DOHH2 (cell line): ENCODE measurements around the gene GATA6.

Experiments
- H3F3A ChIP-seq: fragments of 200-600 bp; sonication (generic), shearing (Covaris generic); 2 replicates; pipeline ENCODE4 v1.6.0; 2016; ENCODE audit warnings: antibody characterized with exemption, mild to moderate bottlenecking; ENCODE audit not compliant: control insufficient read depth, insufficient read depth
- H3K27ac ChIP-seq: fragments of 200-600 bp; sonication (generic); 2 replicates; pipeline ENCODE4 v1.5.1; 2014; ENCODE audit warnings: low read depth, mild to moderate bottlenecking, low read length, moderate library complexity
- H3K27me3 ChIP-seq: fragments of 200-600 bp; sonication (generic); 2 replicates; pipeline ENCODE4 v1.6.1; 2014; ENCODE audit warnings: mild to moderate bottlenecking, low read length, mixed read lengths; ENCODE audit not compliant: control insufficient read depth
- H3K36me3 ChIP-seq: fragments of 200-600 bp; sonication (generic); 2 replicates; pipeline ENCODE4 v1.6.1; 2014; ENCODE audit warnings: mild to moderate bottlenecking, low read length, moderate library complexity, mixed read lengths; ENCODE audit not compliant: control insufficient read depth
- H3K4me1 ChIP-seq: fragments of 200-600 bp; sonication (generic); 2 replicates; pipeline ENCODE4 v1.6.1; 2014; ENCODE audit warnings: mild to moderate bottlenecking, low read length, mixed read lengths; ENCODE audit not compliant: control insufficient read depth
- H3K4me2 ChIP-seq: fragments of 200-600 bp; sonication (generic); 2 replicates; pipeline ENCODE4 v1.6.0; 2014; ENCODE audit warnings: mild to moderate bottlenecking, low read length, moderate library complexity
- H3K4me3 ChIP-seq: fragments of 200-600 bp; sonication (generic); 2 replicates; pipeline ENCODE4 v1.5.1; 2014; ENCODE audit warnings: mild to moderate bottlenecking, low read length, mixed read lengths
- H3K79me2 ChIP-seq: fragments of 200-600 bp; sonication (generic); 2 replicates; pipeline ENCODE4 v1.6.1; 2014; ENCODE audit warnings: mild to moderate bottlenecking, low read length, mixed read lengths; ENCODE audit not compliant: control insufficient read depth
- H3K9me2 ChIP-seq: fragments of 200-600 bp; sonication (generic); replicated peaks from 2 replicates; pipeline ENCODE4 v1.6.1; 2014; ENCODE audit warnings: mild to moderate bottlenecking, low read length, mixed read lengths; ENCODE audit not compliant: control insufficient read depth
- H3K9me3 ChIP-seq: fragments of 200-600 bp; sonication (generic); 2 replicates; pipeline ENCODE4 v1.6.1; 2014; ENCODE audit warnings: antibody characterized with exemption, low read length, mixed read lengths; ENCODE audit not compliant: control insufficient read depth, insufficient read depth
- H4K20me1 ChIP-seq: fragments of 200-600 bp; sonication (generic); 2 replicates; pipeline ENCODE4 v1.6.0; 2014; ENCODE audit warnings: low read depth, mild to moderate bottlenecking, antibody characterized with exemption, low read length, moderate library complexity; ENCODE audit not compliant: control insufficient read depth, insufficient read depth
- CTCF ChIP-seq: fragments of 200-600 bp; sonication (generic); IDR thresholded peaks from one replicate; pipeline ENCODE4 v1.5.1; 2014; ENCODE audit warnings: antibody characterized with exemption, mild to moderate bottlenecking, low read depth, low read length; ENCODE audit not compliant: poor library complexity, severe bottlenecking
- EZH2phosphoT487 ChIP-seq: fragments of 200-600 bp; sonication (generic); IDR thresholded peaks from 2 replicates; pipeline ENCODE4 v1.6.1; 2017; ENCODE audit warnings: borderline replicate concordance, mild to moderate bottlenecking, antibody characterized with exemption, low read length, moderate library complexity, mixed read lengths

The GATA6 gene

DNA sequence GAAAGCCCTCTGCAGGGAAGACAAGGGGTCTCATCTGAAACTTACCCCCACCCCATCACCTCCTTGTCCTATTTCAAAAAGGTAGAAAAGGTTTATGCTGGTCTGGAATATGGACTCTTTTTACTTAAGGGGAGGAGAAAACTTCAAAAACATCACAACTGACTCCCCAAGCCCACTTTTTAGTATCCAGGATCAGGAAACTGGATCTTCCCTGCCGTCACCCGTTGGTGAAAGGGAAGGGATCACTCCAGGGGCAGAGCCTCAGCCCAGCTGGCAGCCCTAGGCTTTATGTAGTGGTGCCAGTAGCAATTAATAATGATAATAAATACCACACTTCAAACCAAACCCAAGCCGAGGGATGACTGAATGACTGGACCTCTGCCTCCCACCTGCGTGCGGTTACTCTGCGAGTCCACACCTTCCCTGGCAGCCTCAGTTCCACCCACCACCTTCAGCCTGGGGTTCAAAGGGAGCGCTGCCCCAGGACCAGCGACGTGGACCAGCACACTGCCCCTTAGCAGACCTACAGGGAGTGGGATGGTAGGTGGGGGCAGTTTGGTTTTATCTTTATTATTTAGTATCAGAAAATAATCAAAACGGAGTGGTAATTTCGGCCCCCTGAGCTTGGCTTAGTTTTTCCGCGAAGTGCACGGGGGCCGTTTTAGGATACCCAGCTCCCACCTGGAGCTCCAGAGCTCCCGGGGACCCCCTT is 4.9 kb upstream of the GATA6 start:
- Histone ChIP-seq H3K4me1 (no peaks in the 10 kb centered on the region), H3F3A (no peaks in the 10 kb centered on the region), H3K4me2 (no peak overlapping the region), H3K9me2 (no peaks in the 10 kb centered on the region), H3K79me2 (no peaks in the 10 kb centered on the region), H3K36me3 (no peaks in the 10 kb centered on the region), H3K27ac (no peak overlapping the region), H3K27me3 (no peaks in the 10 kb centered on the region), H4K20me1 (no peaks in the 10 kb centered on the region), H3K9me3 (peaks cover 7% of the 10 kb centered on the region; the same call in 1 of the 2 replicates), H3K4me3 (no peak overlapping the region)
- no peak for TF ChIP-seq EZH2phosphoT487
- TF ChIP-seq CTCF, result no peak

DNA sequence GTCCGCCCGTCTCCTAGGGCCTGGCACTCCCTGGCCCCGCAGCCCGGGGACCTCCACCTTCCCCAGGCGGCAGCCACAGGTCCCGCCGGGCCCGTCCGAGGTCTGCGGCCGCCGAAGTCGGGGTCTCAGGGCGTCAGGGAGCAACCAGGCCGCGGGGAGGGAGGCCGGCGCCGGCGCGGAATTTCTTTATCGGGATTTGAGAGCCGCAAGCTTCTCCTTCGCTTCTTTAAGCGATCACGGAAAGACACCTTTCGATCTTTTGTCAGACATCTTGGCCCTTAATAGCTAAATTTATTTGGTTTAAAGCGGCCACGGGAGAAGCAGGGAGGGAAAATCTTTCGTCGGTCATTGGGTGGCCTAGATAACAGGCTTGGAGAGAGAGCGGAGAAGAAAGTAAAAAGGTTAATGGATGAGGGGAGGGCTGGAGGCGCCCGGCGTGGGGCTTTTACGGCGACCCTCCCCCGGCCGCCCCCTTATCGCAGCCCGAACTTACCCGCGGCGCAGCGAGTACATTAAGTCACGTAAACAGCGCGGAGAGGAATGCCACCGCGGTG is 4.3 kb upstream of the GATA6 start:
- H4K20me1 ChIP-seq, result no peaks in the 10 kb centered on the region

GRCh38 chr18:22165603-22166068 is 3.8 kb upstream of the GATA6 start:
- Histone ChIP-seq H3K9me2 (no peaks in the 10 kb centered on the region), H4K20me1 (no peaks in the 10 kb centered on the region), H3K79me2 (no peaks in the 10 kb centered on the region), H3K9me3 (peaks cover 14% of the 10 kb centered on the region; the same call in 1 of the 2 replicates), H3K4me3 (no peak overlapping the region), H3K4me1 (no peaks in the 10 kb centered on the region), H3K36me3 (no peaks in the 10 kb centered on the region), H3F3A (no peaks in the 10 kb centered on the region), H3K27ac (no peak overlapping the region), H3K4me2 (no peak overlapping the region), H3K27me3 (no peaks in the 10 kb centered on the region)
- no peak for TF ChIP-seq CTCF
- no peak for TF ChIP-seq EZH2phosphoT487

More for the DNA sequence above, 4.3 kb upstream of the GATA6 start:
- Histone ChIP-seq H3K27me3 (no peaks in the 10 kb centered on the region), H3K4me1 (no peaks in the 10 kb centered on the region), H3K9me2 (no peaks in the 10 kb centered on the region), H3K4me3 (no peak overlapping the region), H3K36me3 (no peaks in the 10 kb centered on the region), H3K27ac (no peak overlapping the region), H3K79me2 (no peaks in the 10 kb centered on the region), H3F3A (no peaks in the 10 kb centered on the region), H3K4me2 (no peak overlapping the region), H3K9me3 (peaks cover 13% of the 10 kb centered on the region; the same call in 1 of the 2 replicates)
- TF ChIP-seq EZH2phosphoT487 (no peak), CTCF (no peak)
